ENCODE data around the gene CDHR1. TPM values are rescaled to one million over a fixed set of nuclear protein-coding genes. Genes with fewer than 3 reads are reported as not detected.

The CDHR1 gene
- total and polyA plus RNA-seq, 2 of the 8 experiments (the other 6 are each of a cell fraction or from before 2014, with no cell fraction given): 3.9 to 10.5 TPM

- no peak for TF ChIP-seq KDM4A (IDR thresholded peaks at IDR 0.05; ENCODE audit: low read depth, low read length, severe bottlenecking)
- no peak for TF ChIP-seq ASH2L (IDR thresholded peaks at IDR 0.05; ENCODE audit: low read length)
Observed at GRCh38 chr10:84225427-84226173, 31.3 kb downstream of the CDHR1 start, which contains the start of gene LRIT2 (continued).

Measured in H1 (cell line).